ENCODE results near the gene CEP78.
"Not testable (repeated sequence)": the region's sequence is repeated elsewhere in the genome, so short reads cannot be mapped to it uniquely, and the experiment has no call there.

The CEP78 gene

GRCh38 chr9:78212868-78213267 lies 23.0 kb upstream of the CEP78 start:
- H3K4me3 ChIP-seq (ENCODE audit: low read depth, low read length) = no peak overlapping the region
- no peak for DNase-seq (ENCODE audit: low read depth)
- TF ChIP-seq CTCF (IDR thresholded peaks at IDR 0.05; ENCODE audit: low read depth, low read length) (no peak), MYC (IDR thresholded peaks at IDR 0.05; ENCODE audit: low read depth, low read length) (no peak), MAX (IDR thresholded peaks at IDR 0.05; ENCODE audit: low read depth, low read length) (no peak)

- peak; percentile 22 for DNase-seq (ENCODE audit: low read depth)
- no peak overlapping the region for H3K4me3 ChIP-seq (ENCODE audit: low read depth, low read length)
- TF ChIP-seq MYC (IDR thresholded peaks at IDR 0.05; ENCODE audit: low read depth, low read length) = no peak
- no peak for TF ChIP-seq POLR2A (IDR thresholded peaks at IDR 0.05; ENCODE audit: extremely low read depth, insufficient read length)
- TF ChIP-seq CTCF (IDR thresholded peaks at IDR 0.05; ENCODE audit: low read depth, low read length) = no peak
- TF ChIP-seq MAX (IDR thresholded peaks at IDR 0.05; ENCODE audit: low read depth, low read length) = no peak
These were observed 22.2 kb upstream of the CEP78 start for GRCh38 chr9:78213712-78214111.

GRCh38 chr9:78214492-78214891 lies 21.4 kb upstream of the CEP78 start:
- no peak for DNase-seq (ENCODE audit: low read depth)
- no peak overlapping the region for H3K4me3 ChIP-seq (ENCODE audit: low read depth, low read length)
- no peak for TF ChIP-seq POLR2A (IDR thresholded peaks at IDR 0.05; ENCODE audit: extremely low read depth, insufficient read length)
- no peak for TF ChIP-seq CTCF (IDR thresholded peaks at IDR 0.05; ENCODE audit: low read depth, low read length)
- no peak for TF ChIP-seq MAX (IDR thresholded peaks at IDR 0.05; ENCODE audit: low read depth, low read length)

GRCh38 chr9:78215706-78216105 lies 20.2 kb upstream of the CEP78 start:
- TF ChIP-seq MAX (IDR thresholded peaks at IDR 0.05; ENCODE audit: low read depth, low read length) (no peak), POLR2A (IDR thresholded peaks at IDR 0.05; ENCODE audit: extremely low read depth, insufficient read length) (no peak), CTCF (IDR thresholded peaks at IDR 0.05; ENCODE audit: low read depth, low read length) (no peak), MYC (IDR thresholded peaks at IDR 0.05; ENCODE audit: low read depth, low read length) (no peak)
- no peak for DNase-seq (ENCODE audit: low read depth)
- H3K4me3 ChIP-seq (ENCODE audit: low read depth, low read length) = no peak overlapping the region

- no peak overlapping the region for H3K4me3 ChIP-seq (ENCODE audit: low read depth, low read length)
- TF ChIP-seq CTCF (IDR thresholded peaks at IDR 0.05; ENCODE audit: low read depth, low read length) (no peak), MAX (IDR thresholded peaks at IDR 0.05; ENCODE audit: low read depth, low read length) (no peak), POLR2A (IDR thresholded peaks at IDR 0.05; ENCODE audit: extremely low read depth, insufficient read length) (no peak), MYC (IDR thresholded peaks at IDR 0.05; ENCODE audit: low read depth, low read length) (no peak)
- no peak for DNase-seq (ENCODE audit: low read depth)
These were observed 17.0 kb upstream of the CEP78 start for GRCh38 chr9:78218890-78219289.

GRCh38 chr9:78221425-78221824 lies 14.4 kb upstream of the CEP78 start:
- DNase-seq (ENCODE audit: low read depth) = no peak
- TF ChIP-seq POLR2A (IDR thresholded peaks at IDR 0.05; ENCODE audit: extremely low read depth, insufficient read length) (no peak), MAX (IDR thresholded peaks at IDR 0.05; ENCODE audit: low read depth, low read length) (no peak), CTCF (IDR thresholded peaks at IDR 0.05; ENCODE audit: low read depth, low read length) (no peak), MYC (IDR thresholded peaks at IDR 0.05; ENCODE audit: low read depth, low read length) (no peak)
- no peak overlapping the region for H3K4me3 ChIP-seq (ENCODE audit: low read depth, low read length)

GRCh38 chr9:78221841-78222240 lies 14.0 kb upstream of the CEP78 start:
- DNase-seq (ENCODE audit: low read depth) = not testable (repeated sequence)

More at GRCh38 chr9:78221841-78222240, 14.0 kb upstream of the CEP78 start:
- not testable (repeated sequence) for H3K4me3 ChIP-seq (ENCODE audit: low read depth, low read length)
